Measurements from ENCODE around the gene SERPINE2. TPM values are rescaled to one million over a fixed set of nuclear protein-coding genes. Genes with fewer than 3 reads are reported as not detected.

SERPINE2 gene
- total and polyA plus RNA-seq, 3 experiments from 2014 or later, result 2.2 to 6.4 (median 5.0) TPM

- H3K4me1 Mint-ChIP-seq, result no peaks in the 10 kb centered on the region
- H3K36me3 ChIP-seq (ENCODE audit: insufficient read depth, low read length), result no peaks in the 10 kb centered on the region
- H3K27ac Mint-ChIP-seq, result no peak overlapping the region
- no peak overlapping the region for H3K4me3 ChIP-seq (ENCODE audit: low read length)
- H3K9me3 ChIP-seq (ENCODE audit: low read length), result no peaks in the 10 kb centered on the region
- no peak overlapping the region for H3K27ac ChIP-seq (ENCODE audit: low read depth, low read length)
- DNase-seq, result no peak
- H3K9me3 Mint-ChIP-seq, result no peaks in the 10 kb centered on the region
- H3K36me3 Mint-ChIP-seq, result peaks cover 0 to 4% (median 0%) of the 10 kb centered on the region in 3 donors
- ChIA-PET POLR2A (no interaction called here), CTCF (no interaction called here)
- H3K27me3 Mint-ChIP-seq, result peaks cover 1 to 17% of the 10 kb centered on the region in 2 donors
- H3K4me3 Mint-ChIP-seq, result no peak overlapping the region
- H3K27me3 ChIP-seq (ENCODE audit: insufficient read depth, low read length, poor library complexity, severe bottlenecking), result no peaks in the 10 kb centered on the region
- no peaks in the 10 kb centered on the region for H3K4me1 ChIP-seq (ENCODE audit: insufficient read depth, low read length)
Observed at GRCh38 chr2:224058048-224058775, 19.1 kb upstream of the SERPINE2 start.

DNA sequence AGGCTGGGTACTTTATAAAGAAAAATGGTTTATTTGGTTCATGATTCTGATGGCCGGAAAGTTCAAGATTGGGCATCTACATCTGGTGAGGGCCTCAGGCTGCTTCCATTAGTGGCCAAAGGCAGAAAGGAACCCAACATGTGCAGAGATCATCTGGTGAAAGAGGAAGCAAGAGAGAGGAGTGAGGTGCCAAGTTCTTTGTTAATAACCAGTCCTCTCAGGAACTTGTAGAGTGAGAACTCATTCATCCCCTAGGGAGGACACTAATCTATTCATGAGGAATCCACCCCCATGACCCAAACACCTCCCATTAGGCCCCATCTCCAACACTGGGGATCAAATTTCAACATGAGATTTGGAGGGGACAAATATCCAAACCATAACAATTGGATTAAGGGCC is 17.8 kb upstream of the SERPINE2 start:
- ChIA-PET CTCF (no interaction called here), POLR2A (no interaction called here)
- DNase-seq, result no peak

GRCh38 chr2:224055101-224055500 is 16.0 kb upstream of the SERPINE2 start:
- ChIA-PET CTCF (no interaction called here), POLR2A (no interaction called here)
- no peaks in the 10 kb centered on the region for H3K4me1 ChIP-seq (ENCODE audit: insufficient read depth, low read length)
- no peak overlapping the region for H3K27ac ChIP-seq (ENCODE audit: low read depth, low read length)
- H3K27me3 Mint-ChIP-seq, result peaks cover 5 to 35% of the 10 kb centered on the region in 2 donors
- peaks cover 7% of the 10 kb centered on the region for H3K27me3 ChIP-seq (ENCODE audit: insufficient read depth, low read length, poor library complexity, severe bottlenecking)
- peaks cover 0 to 7% (median 0%) of the 10 kb centered on the region in 3 donors for H3K36me3 Mint-ChIP-seq
- no peak overlapping the region for H3K27ac Mint-ChIP-seq
- no peak overlapping the region for H3K4me3 Mint-ChIP-seq
- H3K4me1 Mint-ChIP-seq, result no peaks in the 10 kb centered on the region
- no peaks in the 10 kb centered on the region for H3K9me3 ChIP-seq (ENCODE audit: low read length)
- no peaks in the 10 kb centered on the region for H3K36me3 ChIP-seq (ENCODE audit: insufficient read depth, low read length)
- no peaks in the 10 kb centered on the region for H3K9me3 Mint-ChIP-seq
- no peak overlapping the region for H3K4me3 ChIP-seq (ENCODE audit: low read length)
- no peak for DNase-seq

More for the DNA sequence above, 17.8 kb upstream of the SERPINE2 start:
- H3K9me3 Mint-ChIP-seq, result no peaks in the 10 kb centered on the region
- Histone ChIP-seq H3K27me3 (ENCODE audit: insufficient read depth, low read length, poor library complexity, severe bottlenecking) (no peaks in the 10 kb centered on the region), H3K36me3 (ENCODE audit: insufficient read depth, low read length) (no peaks in the 10 kb centered on the region), H3K9me3 (ENCODE audit: low read length) (no peaks in the 10 kb centered on the region), H3K4me1 (ENCODE audit: insufficient read depth, low read length) (no peaks in the 10 kb centered on the region), H3K4me3 (ENCODE audit: low read length) (no peak overlapping the region), H3K27ac (ENCODE audit: low read depth, low read length) (no peak overlapping the region)
- H3K27ac Mint-ChIP-seq, result no peak overlapping the region
- H3K4me1 Mint-ChIP-seq, result no peaks in the 10 kb centered on the region
- peaks cover 0 to 4% (median 0%) of the 10 kb centered on the region in 3 donors for H3K36me3 Mint-ChIP-seq
- peaks cover 1 to 17% of the 10 kb centered on the region in 2 donors for H3K27me3 Mint-ChIP-seq
- H3K4me3 Mint-ChIP-seq, result no peak overlapping the region

DNA sequence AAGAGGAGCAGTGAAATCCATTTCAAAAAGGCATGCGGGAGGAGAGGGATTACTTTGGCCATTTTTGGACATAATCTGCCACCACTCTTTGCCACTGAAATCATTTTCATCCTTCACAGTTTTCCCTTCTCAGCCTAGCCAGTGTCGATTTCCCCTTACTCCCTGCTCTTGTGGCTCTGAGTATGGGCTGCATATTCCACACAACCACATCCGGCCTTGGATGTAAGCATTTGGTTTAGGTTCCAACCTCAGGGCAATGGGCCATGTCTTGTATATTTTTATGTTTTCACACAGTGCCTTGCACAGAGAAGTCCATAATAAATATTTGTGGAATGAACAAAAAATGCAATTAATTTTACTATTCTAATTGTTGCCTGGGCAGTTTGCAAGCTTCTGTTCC is 7.7 kb upstream of the SERPINE2 start:
- ChIA-PET CTCF (no interaction called here), POLR2A (no interaction called here)
- no peaks in the 10 kb centered on the region for H3K36me3 ChIP-seq (ENCODE audit: insufficient read depth, low read length)
- H3K36me3 Mint-ChIP-seq, result peaks cover 0 to 4% (median 0%) of the 10 kb centered on the region in 3 donors
- H3K9me3 Mint-ChIP-seq, result peaks cover 0 to 2% (median 0%) of the 10 kb centered on the region in 5 donors
- no peak overlapping the region for H3K4me3 Mint-ChIP-seq
- no peaks in the 10 kb centered on the region for H3K9me3 ChIP-seq (ENCODE audit: low read length)
- DNase-seq, result no peak
- peaks cover 23 to 81% of the 10 kb centered on the region in 2 donors for H3K27me3 Mint-ChIP-seq
- H3K27me3 ChIP-seq (ENCODE audit: insufficient read depth, low read length, poor library complexity, severe bottlenecking), result peaks cover 7% of the 10 kb centered on the region
- H3K27ac ChIP-seq (ENCODE audit: low read depth, low read length), result no peak overlapping the region
- H3K4me3 ChIP-seq (ENCODE audit: low read length), result no peak overlapping the region
- no peaks in the 10 kb centered on the region for H3K4me1 ChIP-seq (ENCODE audit: insufficient read depth, low read length)
- no peaks in the 10 kb centered on the region for H3K4me1 Mint-ChIP-seq
- no peak overlapping the region for H3K27ac Mint-ChIP-seq

- peaks cover 3% of the 10 kb centered on the region for H3K27me3 ChIP-seq (ENCODE audit: insufficient read depth, low read length, poor library complexity, severe bottlenecking)
- no peaks in the 10 kb centered on the region for H3K36me3 ChIP-seq (ENCODE audit: insufficient read depth, low read length)
- no peak overlapping the region for H3K4me3 ChIP-seq (ENCODE audit: low read length)
- Mint-ChIP-seq H3K4me3 (no peak overlapping the region), H3K36me3 (no peaks in the 10 kb centered on the region), H3K27ac (no peak overlapping the region), H3K4me1 (peaks cover 14 to 18% (median 18%) of the 10 kb centered on the region in 3 donors), H3K9me3 (peaks cover 0 to 2% (median 0%) of the 10 kb centered on the region in 5 donors), H3K27me3 (peaks cover 27 to 74% of the 10 kb centered on the region in 2 donors)
- DNase-seq, result no peak
- H3K4me1 ChIP-seq (ENCODE audit: insufficient read depth, low read length), result peaks cover 5% of the 10 kb centered on the region
- ChIA-PET POLR2A (interaction anchor here (0.6 kb wide), 1 partner anchor 13 kb away, joined by 3 read pairs; no protein-coding TSS in a partner anchor), CTCF (no interaction called here)
- no peak overlapping the region for H3K27ac ChIP-seq (ENCODE audit: low read depth, low read length)
- H3K9me3 ChIP-seq (ENCODE audit: low read length), result no peaks in the 10 kb centered on the region
Observed at GRCh38 chr2:224042191-224042696, 3.2 kb upstream of the SERPINE2 start.

DNA sequence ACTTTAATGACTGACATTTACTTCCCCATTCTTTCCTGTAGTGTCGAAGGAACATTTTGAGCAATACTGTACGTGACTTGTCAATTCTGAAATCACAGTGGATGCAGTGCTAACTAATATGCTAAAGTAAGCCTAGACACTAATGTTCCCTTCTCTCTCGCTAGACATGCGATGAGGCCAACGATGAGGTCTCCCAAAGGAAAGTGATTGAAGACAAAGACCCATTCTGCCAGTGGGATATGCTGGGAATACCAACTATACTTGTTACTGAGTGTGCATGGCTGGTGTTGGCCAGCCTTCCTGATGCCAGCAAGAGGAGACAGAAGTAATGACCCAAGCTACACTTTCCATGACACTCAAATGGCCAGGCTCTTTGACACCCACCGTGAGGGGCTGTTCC is 2.5 kb upstream of the SERPINE2 start:
- H3K27me3 Mint-ChIP-seq, result peaks cover 34 to 75% of the 10 kb centered on the region in 2 donors

GRCh38 chr2:224040753-224041152 is 1.7 kb upstream of the SERPINE2 start:
- Mint-ChIP-seq H3K4me1 (peaks cover 14 to 20% (median 20%) of the 10 kb centered on the region in 3 donors), H3K27ac (no peak overlapping the region), H3K27me3 (peaks cover 38 to 80% of the 10 kb centered on the region in 2 donors), H3K36me3 (no peaks in the 10 kb centered on the region), H3K9me3 (peaks cover 0 to 2% (median 0%) of the 10 kb centered on the region in 5 donors), H3K4me3 (peak overlapping the region in 5 of 7 donors; percentile 6 to 67 (median 54))
- H3K9me3 ChIP-seq (ENCODE audit: low read length), result no peaks in the 10 kb centered on the region
- H3K4me1 ChIP-seq (ENCODE audit: insufficient read depth, low read length), result peaks cover 5% of the 10 kb centered on the region
- CTCF ChIA-PET, result no interaction called here
- H3K27me3 ChIP-seq (ENCODE audit: insufficient read depth, low read length, poor library complexity, severe bottlenecking), result peaks cover 5% of the 10 kb centered on the region
- no peak overlapping the region for H3K4me3 ChIP-seq (ENCODE audit: low read length)
- no peak overlapping the region for H3K27ac ChIP-seq (ENCODE audit: low read depth, low read length)
- POLR2A ChIA-PET, result no interaction called here
- no peak for DNase-seq
- no peaks in the 10 kb centered on the region for H3K36me3 ChIP-seq (ENCODE audit: insufficient read depth, low read length)

More for the DNA sequence above, 2.5 kb upstream of the SERPINE2 start:
- Histone ChIP-seq H3K27me3 (ENCODE audit: insufficient read depth, low read length, poor library complexity, severe bottlenecking) (peaks cover 5% of the 10 kb centered on the region), H3K4me1 (ENCODE audit: insufficient read depth, low read length) (peaks cover 5% of the 10 kb centered on the region), H3K9me3 (ENCODE audit: low read length) (no peaks in the 10 kb centered on the region), H3K36me3 (ENCODE audit: insufficient read depth, low read length) (no peaks in the 10 kb centered on the region), H3K4me3 (ENCODE audit: low read length) (no peak overlapping the region), H3K27ac (ENCODE audit: low read depth, low read length) (no peak overlapping the region)
- POLR2A ChIA-PET, result no interaction called here
- no peak overlapping the region for H3K27ac Mint-ChIP-seq
- no peaks in the 10 kb centered on the region for H3K36me3 Mint-ChIP-seq
- CTCF ChIA-PET, result no interaction called here
- DNase-seq, result no peak
- H3K4me3 Mint-ChIP-seq, result no peak overlapping the region
- peaks cover 0 to 2% (median 0%) of the 10 kb centered on the region in 5 donors for H3K9me3 Mint-ChIP-seq
- H3K4me1 Mint-ChIP-seq, result peaks cover 14 to 20% (median 20%) of the 10 kb centered on the region in 3 donors

GRCh38 chr2:224039770-224040440 is 819 bp upstream of the SERPINE2 start:
- no peak for DNase-seq
- Histone ChIP-seq H3K4me3 (ENCODE audit: low read length) (peak overlapping the region; percentile 22), H3K9me3 (ENCODE audit: low read length) (no peaks in the 10 kb centered on the region), H3K27me3 (ENCODE audit: insufficient read depth, low read length, poor library complexity, severe bottlenecking) (peaks cover 6% of the 10 kb centered on the region), H3K4me1 (ENCODE audit: insufficient read depth, low read length) (peaks cover 5% of the 10 kb centered on the region), H3K27ac (ENCODE audit: low read depth, low read length) (no peak overlapping the region), H3K36me3 (ENCODE audit: insufficient read depth, low read length) (no peaks in the 10 kb centered on the region)
- H3K4me3 Mint-ChIP-seq, result peak overlapping the region; percentile 43 to 75 (median 65)
- peaks cover 40 to 81% of the 10 kb centered on the region in 2 donors for H3K27me3 Mint-ChIP-seq
- ChIA-PET CTCF (no interaction called here), POLR2A (no interaction called here)
- peak overlapping the region in 2 of 8 donors; percentile 29 to 51 for H3K27ac Mint-ChIP-seq
- H3K36me3 Mint-ChIP-seq, result no peaks in the 10 kb centered on the region
- peaks cover 14 to 20% (median 20%) of the 10 kb centered on the region in 3 donors for H3K4me1 Mint-ChIP-seq
- peaks cover 0 to 2% (median 0%) of the 10 kb centered on the region in 5 donors for H3K9me3 Mint-ChIP-seq

Measured in CD8-positive, alpha-beta memory T cell (primary cell).